ENCODE results near the gene UBE3B.

- TF ChIP-seq, protein P1, sequence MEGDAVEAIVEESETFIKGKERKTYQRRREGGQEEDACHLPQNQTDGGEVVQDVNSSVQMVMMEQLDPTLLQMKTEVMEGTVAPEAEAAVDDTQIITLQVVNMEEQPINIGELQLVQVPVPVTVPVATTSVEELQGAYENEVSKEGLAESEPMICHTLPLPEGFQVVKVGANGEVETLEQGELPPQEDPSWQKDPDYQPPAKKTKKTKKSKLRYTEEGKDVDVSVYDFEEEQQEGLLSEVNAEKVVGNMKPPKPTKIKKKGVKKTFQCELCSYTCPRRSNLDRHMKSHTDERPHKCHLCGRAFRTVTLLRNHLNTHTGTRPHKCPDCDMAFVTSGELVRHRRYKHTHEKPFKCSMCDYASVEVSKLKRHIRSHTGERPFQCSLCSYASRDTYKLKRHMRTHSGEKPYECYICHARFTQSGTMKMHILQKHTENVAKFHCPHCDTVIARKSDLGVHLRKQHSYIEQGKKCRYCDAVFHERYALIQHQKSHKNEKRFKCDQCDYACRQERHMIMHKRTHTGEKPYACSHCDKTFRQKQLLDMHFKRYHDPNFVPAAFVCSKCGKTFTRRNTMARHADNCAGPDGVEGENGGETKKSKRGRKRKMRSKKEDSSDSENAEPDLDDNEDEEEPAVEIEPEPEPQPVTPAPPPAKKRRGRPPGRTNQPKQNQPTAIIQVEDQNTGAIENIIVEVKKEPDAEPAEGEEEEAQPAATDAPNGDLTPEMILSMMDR (IDR thresholded peaks at IDR 0.05): no peak
- no peak for TF ChIP-seq POLR2A (IDR thresholded peaks at IDR 0.05)
Measured at GRCh38 chr12:109537136-109537535, 59.7 kb downstream of the UBE3B start.
